HTR-8/SVneo (cell line): Measurements from ENCODE around the gene ALK.
"Not testable (repeated sequence)": the region's sequence is repeated elsewhere in the genome, so short reads cannot be mapped to it uniquely, and the experiment has no call there.

Experiments used
- DNase-seq: peaks from one replicate; pipeline ENCODE4 v3.0.0; 2011; ENCODE audit warnings: low spot score, mixed read lengths; ENCODE audit not compliant: insufficient read length
- FAIRE-seq: peaks from 2 replicates; lab custom pipeline; 2011; peaks lifted over from hg19 to GRCh38; lab: Jason Lieb, UNC

ALK gene

GRCh38 chr2:29767606-29768335, 153.6 kb downstream of the ALK start:
- no peak for FAIRE-seq

DNA sequence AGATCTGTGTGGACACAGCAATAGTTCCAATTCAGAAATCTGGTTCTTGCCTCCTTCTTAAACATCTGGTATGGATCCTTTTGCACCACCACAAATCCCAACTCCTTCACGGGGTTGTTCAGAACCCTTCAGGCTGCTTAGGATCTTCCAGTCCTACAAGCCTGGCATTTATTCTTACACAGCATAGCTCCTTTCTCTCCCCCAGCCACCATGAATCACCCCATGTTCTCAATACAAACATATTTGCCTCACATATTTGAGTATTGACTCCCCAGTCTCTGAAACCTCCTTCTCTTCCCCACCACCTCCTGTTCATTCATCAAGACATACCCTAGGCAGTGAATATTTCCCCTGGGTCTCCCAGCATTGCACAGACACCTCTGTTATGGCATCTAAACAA, 155.2 kb downstream of the ALK start:
- FAIRE-seq (no peak), DNase-seq (no peak)

More at GRCh38 chr2:29767606-29768335, 153.6 kb downstream of the ALK start:
- no peak for DNase-seq

DNA sequence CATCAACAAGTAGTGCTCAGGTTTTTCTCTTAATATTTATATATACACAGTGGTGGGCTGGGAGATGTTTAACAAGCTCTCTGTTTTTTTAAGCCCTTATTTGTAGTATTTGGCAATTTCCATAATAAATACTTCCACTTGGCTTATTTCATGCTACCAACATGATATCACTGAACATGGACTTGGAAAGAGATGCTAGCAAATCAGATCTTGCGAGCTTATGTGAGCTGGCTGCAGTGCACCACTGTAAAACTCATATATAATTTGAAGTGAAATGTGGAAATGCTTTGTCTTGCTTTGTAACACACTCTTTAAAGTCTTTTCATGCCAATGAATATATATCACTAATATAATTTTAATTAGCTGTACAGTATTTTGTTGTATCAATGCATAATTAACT, 155.7 kb downstream of the ALK start:
- DNase-seq (no peak), FAIRE-seq (no peak)

GRCh38 chr2:29763371-29763770, 158.0 kb downstream of the ALK start:
- DNase-seq (no peak), FAIRE-seq (no peak)

GRCh38 chr2:29762239-29762638, 159.1 kb downstream of the ALK start:
- DNase-seq (no peak), FAIRE-seq (no peak)

DNA sequence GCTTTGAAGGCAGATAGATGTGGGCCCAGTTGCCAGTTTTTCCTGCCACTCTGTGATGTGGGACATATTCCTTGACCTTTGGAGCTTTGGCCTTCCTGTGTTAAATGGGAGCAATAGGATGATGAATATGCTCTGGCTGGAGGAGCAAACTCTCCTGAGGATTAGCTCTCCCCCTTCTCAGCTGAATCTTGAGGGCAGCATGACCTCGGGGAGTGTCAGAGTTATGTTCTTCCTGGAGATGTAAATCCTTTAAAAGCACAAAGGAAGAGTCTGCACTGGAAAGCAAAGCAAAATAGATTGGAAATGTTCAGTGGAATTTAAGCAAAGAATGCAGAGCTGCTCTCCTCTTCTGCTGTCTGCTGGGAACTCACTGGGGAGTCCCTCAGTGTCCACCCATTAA, 160.1 kb downstream of the ALK start:
- no peak for FAIRE-seq
- DNase-seq: no peak

DNA sequence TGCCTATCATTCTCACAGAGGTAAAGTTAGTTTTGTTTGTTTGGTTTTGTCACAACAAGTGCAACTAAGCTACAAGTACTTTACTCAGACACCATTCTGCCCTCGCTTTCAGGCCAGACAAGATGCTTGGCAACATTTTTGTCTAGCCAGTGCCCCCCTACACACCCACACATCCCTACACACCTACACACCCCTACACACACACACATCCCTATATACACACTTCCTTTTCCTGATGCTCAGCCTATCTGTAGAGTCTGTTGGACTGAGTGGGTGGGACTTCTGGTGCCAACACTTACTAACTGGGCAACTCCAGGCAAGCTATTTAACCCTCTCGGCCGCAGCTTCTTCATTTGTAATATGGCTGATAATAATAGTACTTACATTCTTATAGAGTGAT, 161.4 kb downstream of the ALK start:
- FAIRE-seq: peak; percentile 28

GRCh38 chr2:29759360-29759759, 162.0 kb downstream of the ALK start:
- no peak for DNase-seq
- FAIRE-seq: no peak

More for the DNA sequence above, 161.4 kb downstream of the ALK start:
- no peak for DNase-seq

DNA sequence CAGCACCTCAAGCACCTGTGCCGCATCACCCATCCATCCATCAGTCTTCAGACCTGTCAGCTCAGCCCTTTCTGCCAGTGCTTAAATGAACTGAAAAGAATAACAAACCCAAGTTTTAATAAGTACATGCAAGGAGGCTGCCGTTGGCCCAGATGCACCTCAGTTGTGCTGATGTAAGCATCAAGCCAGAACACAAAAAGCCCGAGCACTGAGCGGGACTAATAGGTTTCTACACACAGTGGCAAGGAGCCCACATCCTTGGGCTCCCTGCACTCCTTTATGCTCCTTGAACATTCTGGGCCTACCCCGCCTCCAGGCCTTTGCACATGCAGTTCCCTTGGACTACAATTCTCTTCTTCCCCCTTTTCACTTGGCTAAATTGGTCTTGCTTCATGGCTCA, 165.6 kb downstream of the ALK start:
- FAIRE-seq (no peak), DNase-seq (no peak)

- DNase-seq: no peak
- no peak for FAIRE-seq
Measured at GRCh38 chr2:29755233-29755632, 166.2 kb downstream of the ALK start.

DNA sequence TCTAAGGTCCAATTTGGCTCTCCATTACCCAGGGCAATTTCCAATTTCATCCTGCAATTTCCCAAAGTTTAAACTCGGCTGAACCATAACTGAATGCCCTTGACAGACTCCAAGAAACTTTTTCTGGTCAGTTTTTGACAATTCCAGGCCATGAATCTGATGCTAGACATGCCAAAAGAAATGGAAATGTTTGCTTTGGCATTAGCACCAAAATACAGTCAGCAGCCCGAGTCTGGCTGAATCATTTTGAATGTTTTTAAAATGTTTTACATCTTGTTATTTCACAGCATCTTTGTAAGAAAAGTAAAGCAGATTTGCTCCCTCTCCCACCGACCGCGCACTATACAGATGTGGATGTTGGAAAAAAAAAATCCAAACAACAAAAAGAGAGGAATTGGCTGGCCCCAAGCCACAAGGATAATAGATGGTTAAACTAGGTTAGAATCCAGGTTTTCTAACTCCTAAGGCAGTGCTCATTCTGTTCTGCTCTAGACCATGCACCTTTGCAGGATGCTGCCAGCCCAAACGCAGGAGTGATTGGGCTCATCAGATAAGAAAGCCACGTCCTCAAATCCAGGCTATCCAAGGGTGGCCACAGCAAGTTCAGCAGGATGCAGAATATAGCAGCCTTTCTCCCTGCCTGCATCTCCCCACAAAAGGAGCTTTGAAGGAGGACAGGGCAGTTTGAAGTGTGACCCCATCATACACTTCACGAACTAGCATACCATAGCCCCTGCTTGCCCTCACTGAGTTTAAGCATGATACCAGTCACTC, 167.5 kb downstream of the ALK start:
- no peak for DNase-seq
- no peak for FAIRE-seq

- DNase-seq (no peak), FAIRE-seq (no peak)
Measured at GRCh38 chr2:29751390-29751789, 170.0 kb downstream of the ALK start.

GRCh38 chr2:29750463-29750862, 170.9 kb downstream of the ALK start:
- not testable (repeated sequence) for FAIRE-seq, DNase-seq

- FAIRE-seq: peak; percentile 20
- DNase-seq: no peak
Measured at GRCh38 chr2:29749843-29750242, 171.5 kb downstream of the ALK start.

GRCh38 chr2:29749041-29749440, 172.3 kb downstream of the ALK start:
- FAIRE-seq (no peak), DNase-seq (no peak)

GRCh38 chr2:29747786-29748470, 173.5 kb downstream of the ALK start:
- peak; percentile 85 for FAIRE-seq

DNA sequence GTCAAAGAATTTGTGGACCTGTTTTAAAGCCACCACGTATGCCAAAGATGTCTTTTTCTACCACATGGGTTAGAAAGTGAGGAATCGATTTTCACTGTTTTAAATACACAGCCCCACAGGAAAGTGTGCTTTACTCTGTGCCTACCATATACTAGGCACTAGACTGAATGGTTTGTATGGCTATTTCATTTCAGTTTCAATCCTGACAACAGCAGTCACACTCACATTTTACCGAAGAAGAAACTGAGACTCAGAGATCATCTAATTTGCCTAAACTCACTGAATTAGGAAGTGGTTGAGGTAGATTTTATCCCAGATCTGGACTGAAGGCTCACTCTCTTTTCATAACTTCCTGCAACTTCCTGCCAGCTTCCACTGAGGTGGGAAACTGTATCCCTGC, 176.4 kb downstream of the ALK start:
- DNase-seq (no peak), FAIRE-seq (no peak)

More at GRCh38 chr2:29747786-29748470, 173.5 kb downstream of the ALK start:
- DNase-seq: peak; percentile 56

- DNase-seq: no peak
- no peak for FAIRE-seq
Measured at GRCh38 chr2:29743516-29743915, 177.9 kb downstream of the ALK start.

DNA sequence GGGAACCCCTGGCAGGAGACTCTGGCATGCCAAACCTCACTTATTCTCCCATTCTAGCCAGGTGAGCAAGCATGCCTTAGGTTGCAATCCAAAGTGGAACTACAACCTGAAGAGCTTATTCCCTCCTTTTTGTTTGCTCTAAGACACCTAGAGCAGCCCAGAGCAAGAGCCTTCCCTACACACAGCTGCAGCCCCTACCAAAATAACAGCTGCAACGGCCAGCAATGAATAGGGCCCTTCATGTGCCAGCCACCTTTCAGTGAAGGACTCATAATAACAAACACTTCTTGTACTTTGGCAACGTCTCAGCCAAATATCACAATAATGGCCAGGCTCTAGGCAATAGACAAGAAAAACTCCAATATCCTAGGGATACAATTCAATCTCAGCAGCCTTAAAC, 178.7 kb downstream of the ALK start:
- FAIRE-seq (no peak), DNase-seq (no peak)

GRCh38 chr2:29741132-29741531, 180.3 kb downstream of the ALK start:
- DNase-seq (no peak), FAIRE-seq (no peak)

DNA sequence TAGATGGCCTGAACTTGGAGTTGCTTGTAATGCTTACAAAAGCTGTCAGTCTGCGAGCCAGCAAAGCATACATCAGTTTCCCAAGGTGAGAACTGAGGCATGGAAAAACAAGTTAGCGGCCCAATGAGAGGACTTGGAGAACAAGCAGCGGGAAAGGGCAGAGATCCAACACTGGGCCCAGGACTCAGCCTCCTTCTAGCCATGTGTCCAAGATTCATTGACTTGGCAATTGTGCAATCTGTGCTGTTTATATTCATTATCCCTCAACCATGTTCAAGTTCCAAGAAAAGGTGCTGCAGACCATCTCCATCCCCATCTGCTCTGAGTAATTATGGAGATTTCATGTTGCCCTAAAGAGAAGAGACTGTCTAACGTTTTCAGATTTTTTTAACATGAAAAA, 187.4 kb downstream of the ALK start:
- FAIRE-seq (no peak), DNase-seq (no peak)
